ENCODE results near the gene PRM1. TPM values are rescaled to one million over a fixed set of nuclear protein-coding genes. Genes with fewer than 3 reads are reported as not detected.

Gene PRM1
- total RNA-seq, 1 experiment from 2014 or later = not detected

Small RNA genes lying within 50 kb of the gene (small RNA-seq; reads per million reads assigned to genes)
- not detected for gene MIR548H2
- not detected for gene RF00019
- gene RF00554 = not detected

Other genes starting within 250 kb of the PRM1 start
- gene SOCS1, start 25.1 kb downstream of the PRM1 start, total RNA-seq (2014; rRNA removed; shearing (Covaris generic); ENCODE audit: low replicate concordance) = 2.9 and 8.1 TPM in 2 replicates
- not detected in 2 replicates for gene TNP2, start 12.0 kb downstream of the PRM1 start, total RNA-seq (2014; rRNA removed; shearing (Covaris generic); ENCODE audit: low replicate concordance)
- gene PRM3, start 7.7 kb downstream of the PRM1 start, total RNA-seq (2014; rRNA removed; shearing (Covaris generic); ENCODE audit: low replicate concordance) = not detected in 2 replicates
- gene PRM2, start 4.8 kb downstream of the PRM1 start, total RNA-seq (2014; rRNA removed; shearing (Covaris generic); ENCODE audit: low replicate concordance) = not detected in 2 replicates
- gene RMI2, start 64.1 kb upstream of the PRM1 start, total RNA-seq (2014; rRNA removed; shearing (Covaris generic); ENCODE audit: low replicate concordance) = 19.4 and 45.2 TPM in 2 replicates